ENCODE results near the gene SPSB1.

GRCh38 chr1:9246215-9246614 lies 46.5 kb upstream of the SPSB1 start:
- TF ChIP-seq POLR2AphosphoS5 (IDR thresholded peaks at IDR 0.05; ENCODE audit: low read depth, low read length) (no peak), TAF1 (IDR thresholded peaks at IDR 0.05; ENCODE audit: borderline replicate concordance, insufficient read depth, low read length) (no peak), SIN3A (IDR thresholded peaks at IDR 0.05; ENCODE audit: borderline replicate concordance, insufficient read depth, low read length) (no peak), FOXP2 (optimal IDR thresholded peaks at IDR 0.05; ENCODE audit: borderline replicate concordance, extremely low read depth, extremely low read length, insufficient read depth) (no peak)
- TF ChIP-seq, protein P1, sequence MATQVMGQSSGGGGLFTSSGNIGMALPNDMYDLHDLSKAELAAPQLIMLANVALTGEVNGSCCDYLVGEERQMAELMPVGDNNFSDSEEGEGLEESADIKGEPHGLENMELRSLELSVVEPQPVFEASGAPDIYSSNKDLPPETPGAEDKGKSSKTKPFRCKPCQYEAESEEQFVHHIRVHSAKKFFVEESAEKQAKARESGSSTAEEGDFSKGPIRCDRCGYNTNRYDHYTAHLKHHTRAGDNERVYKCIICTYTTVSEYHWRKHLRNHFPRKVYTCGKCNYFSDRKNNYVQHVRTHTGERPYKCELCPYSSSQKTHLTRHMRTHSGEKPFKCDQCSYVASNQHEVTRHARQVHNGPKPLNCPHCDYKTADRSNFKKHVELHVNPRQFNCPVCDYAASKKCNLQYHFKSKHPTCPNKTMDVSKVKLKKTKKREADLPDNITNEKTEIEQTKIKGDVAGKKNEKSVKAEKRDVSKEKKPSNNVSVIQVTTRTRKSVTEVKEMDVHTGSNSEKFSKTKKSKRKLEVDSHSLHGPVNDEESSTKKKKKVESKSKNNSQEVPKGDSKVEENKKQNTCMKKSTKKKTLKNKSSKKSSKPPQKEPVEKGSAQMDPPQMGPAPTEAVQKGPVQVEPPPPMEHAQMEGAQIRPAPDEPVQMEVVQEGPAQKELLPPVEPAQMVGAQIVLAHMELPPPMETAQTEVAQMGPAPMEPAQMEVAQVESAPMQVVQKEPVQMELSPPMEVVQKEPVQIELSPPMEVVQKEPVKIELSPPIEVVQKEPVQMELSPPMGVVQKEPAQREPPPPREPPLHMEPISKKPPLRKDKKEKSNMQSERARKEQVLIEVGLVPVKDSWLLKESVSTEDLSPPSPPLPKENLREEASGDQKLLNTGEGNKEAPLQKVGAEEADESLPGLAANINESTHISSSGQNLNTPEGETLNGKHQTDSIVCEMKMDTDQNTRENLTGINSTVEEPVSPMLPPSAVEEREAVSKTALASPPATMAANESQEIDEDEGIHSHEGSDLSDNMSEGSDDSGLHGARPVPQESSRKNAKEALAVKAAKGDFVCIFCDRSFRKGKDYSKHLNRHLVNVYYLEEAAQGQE (IDR thresholded peaks at IDR 0.05; ENCODE audit: insufficient read depth in 1 of 2, low read depth in 2 of 2, low read length in 2 of 2) = no peak
